T-helper 9 cell (primary cell): ENCODE measurements around the gene MPI.
"Not testable (repeated sequence)": the region's sequence is repeated elsewhere in the genome, so short reads cannot be mapped to it uniquely, and the experiment has no call there.

Source experiments
- DNase-seq: peaks from one replicate; pipeline ENCODE4 v3.0.0-alpha.2; 2020

Gene MPI

GRCh38 chr15:74892313-74892712 is 2.5 kb downstream of the MPI start:
- DNase-seq, result no peak

DNA sequence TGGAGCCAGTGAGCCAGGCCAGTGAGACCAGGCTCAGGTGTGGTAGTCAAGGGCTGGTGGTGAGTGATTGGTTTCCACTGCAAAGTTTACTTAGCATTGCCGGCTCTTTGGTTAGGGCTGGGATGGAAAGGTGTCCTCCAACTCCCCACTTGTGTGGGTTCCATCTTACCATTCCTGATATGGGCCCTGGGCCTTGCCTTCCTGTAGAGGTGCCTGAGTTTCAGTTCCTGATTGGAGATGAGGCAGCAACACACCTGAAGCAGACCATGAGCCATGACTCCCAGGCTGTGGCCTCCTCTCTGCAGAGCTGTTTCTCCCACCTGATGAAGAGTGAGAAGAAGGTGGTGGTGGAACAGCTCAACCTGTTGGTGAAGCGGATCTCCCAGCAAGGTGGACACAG is 3.1 kb downstream of the MPI start:
- no peak for DNase-seq

DNA sequence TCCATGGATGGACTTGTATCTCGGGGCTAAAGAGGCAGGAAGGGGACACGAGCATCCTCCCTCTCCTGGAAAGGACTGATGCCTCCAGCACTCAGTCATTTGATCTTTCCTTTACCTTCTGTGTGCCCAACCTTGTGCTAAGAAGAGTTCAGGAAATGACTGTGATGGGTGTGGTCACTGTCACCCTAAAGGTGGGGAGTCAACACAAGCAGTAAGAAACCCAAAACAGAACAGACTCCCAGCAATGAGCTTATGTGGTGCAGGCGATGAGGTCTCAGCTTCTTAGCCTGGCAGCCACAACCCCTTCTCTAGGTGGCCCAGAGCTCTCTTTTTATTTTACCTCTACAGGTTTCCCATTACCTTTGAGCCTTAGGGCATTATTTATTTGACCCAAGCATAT is 3.8 kb downstream of the MPI start:
- no peak for DNase-seq

- DNase-seq, result not testable (repeated sequence)
Measured at GRCh38 chr15:74894383-74894782, 4.5 kb downstream of the MPI start.

GRCh38 chr15:74895830-74896229 is 6.0 kb downstream of the MPI start:
- no peak for DNase-seq

DNA sequence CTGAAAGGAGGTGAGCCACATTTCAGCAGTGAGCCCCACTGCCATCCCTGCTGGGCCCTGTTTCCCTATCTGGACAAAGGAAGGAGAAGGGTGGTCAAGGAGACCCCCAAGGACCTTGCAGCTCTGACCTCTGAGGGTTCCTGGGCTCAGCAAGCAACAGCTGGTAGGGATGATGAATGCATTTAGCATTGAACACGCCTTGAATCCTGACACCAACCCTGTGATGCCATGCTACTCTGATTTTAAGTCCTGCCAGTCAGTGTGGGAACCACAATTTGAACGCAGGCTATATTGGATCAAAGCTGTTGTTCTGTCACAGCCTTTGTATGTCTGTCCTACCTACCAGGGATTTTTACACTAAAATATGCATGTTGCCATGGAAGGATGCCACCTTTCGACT is 6.5 kb downstream of the MPI start:
- no peak for DNase-seq

DNA sequence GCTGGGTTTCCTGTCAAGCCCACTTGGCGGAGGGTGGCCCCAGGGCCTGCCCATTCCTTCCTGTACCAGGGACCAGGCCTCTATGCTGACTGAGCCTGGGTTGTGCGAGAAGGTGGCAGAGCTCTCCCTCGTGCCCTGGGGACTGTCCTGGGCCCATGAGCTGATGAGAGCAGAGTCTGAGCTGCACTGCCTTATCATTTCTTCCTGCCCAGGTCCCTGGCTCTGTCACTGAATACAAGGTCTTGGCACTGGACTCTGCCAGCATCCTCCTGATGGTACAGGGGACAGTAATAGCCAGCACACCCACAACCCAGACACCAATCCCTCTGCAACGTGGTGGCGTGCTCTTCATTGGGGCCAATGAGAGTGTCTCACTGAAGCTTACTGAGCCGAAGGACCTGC is 7.5 kb downstream of the MPI start:
- no peak for DNase-seq

DNA sequence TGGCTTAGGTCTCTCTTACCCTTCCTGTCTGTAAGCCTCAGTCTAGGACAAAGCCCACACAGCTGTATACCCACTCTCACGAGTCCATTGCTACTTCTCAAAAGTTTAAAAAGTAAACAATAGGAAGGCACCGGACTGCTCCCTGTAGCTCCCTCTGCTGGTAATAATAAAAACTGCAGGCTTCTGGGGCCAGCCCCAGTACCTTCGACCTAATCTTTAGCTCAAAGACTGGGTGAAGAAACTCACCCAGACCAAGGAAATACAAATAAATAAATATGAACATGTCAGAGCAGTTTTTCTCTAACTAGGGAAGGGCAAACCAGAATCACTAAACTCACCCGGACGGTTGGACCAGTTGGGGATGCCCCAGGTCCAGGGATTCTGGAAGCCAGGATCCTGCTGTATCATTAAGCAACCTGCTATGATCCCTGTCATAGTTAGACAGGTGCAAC is 11.8 kb downstream of the MPI start:
- DNase-seq, result peak; percentile 45

- no peak for DNase-seq
Measured at GRCh38 chr15:74902295-74903075, 12.6 kb downstream of the MPI start.

DNA sequence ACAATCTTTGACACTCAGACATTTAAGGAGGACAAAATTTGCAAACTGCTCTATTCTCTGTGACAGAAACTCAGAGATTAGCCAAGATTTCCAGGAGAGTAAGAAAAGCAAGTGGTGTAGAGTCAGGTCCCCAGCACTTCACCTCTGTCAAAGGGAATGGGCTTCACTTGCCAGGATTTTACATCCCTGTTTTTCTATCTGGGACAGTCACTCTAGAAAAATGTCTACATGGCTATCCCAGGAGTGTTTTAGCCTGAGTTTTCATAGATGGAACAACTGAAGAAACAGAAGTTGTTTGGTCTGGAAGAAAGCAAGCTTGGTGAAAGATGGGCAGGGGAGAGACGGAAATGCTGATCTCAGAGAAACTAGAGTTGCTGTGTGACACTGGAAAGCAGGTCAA is 13.8 kb downstream of the MPI start:
- no peak for DNase-seq

DNA sequence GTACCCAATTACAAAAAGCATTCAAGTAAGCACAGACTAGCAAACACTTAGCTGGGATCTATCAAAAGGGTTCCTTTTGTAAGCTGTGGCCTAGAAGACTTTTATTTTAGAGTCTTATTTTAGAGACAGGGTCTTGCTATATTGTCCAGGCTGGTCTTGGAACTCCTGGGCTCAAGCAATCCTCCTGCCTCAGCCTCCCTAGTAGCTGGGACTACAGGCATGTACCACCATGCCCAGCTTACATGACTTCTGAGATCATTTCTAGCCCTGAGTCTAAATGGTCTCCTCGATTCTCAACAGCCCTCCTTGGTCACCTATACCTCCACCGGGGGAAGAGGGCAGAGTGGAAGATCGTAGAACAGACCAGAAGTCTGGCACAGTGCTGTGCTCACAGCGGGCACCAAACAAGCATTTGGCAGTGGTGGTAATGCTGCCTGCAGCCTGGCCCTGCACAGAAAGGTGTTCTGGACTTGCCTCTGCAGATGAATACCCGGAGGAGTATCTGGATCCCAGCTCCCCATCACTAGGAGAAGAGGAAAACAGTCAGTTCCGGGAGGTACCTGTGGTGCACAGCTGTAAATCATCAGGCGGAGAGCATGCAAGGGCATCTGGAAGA is 14.5 kb downstream of the MPI start:
- no peak for DNase-seq

- DNase-seq, result no peak
Measured at GRCh38 chr15:74906067-74906449, 16.2 kb downstream of the MPI start.

DNA sequence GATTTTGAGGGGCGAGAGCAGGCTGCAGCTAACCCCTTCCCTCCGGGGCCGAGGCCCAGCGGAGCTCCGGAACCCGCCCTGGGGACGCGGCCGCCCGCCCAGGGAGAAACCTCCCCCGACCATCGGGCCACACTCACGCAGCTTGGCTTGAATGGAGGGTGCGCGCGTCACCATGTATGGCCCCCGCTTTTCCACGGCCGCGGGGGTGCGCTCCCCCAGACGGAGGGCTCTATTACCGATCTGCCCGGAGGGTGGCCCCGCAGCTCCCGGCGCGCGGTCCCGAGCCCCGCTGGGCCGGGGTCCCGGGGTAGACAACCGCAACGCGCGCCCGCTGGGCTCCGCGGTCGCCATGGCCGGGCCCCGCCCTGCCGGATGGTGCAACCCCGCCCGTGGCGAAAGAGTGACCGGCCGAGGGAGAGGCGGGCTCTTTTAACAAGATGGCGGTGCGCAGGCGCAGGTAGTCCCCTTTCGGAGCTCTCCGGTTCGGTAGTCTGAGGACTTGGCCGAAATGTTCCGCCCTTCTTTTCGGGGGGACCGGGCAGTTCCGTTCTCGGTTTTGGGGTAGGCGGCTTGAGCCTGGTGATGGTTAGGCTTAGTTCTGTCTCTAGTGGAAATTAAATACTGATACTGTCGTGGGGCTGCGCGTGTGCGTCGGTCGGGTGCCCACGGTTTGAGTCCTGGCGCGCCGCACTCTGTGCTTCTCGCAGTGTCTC is 16.8 kb downstream of the MPI start, which contains the start of gene FAM219B:
FAM219B (minus strand) TSS at position 402 of the 713 bp plus-strand sequence; CDS start at position 351, 51 bp downstream.
- DNase-seq, result peak; percentile 54

- no peak for DNase-seq
Measured at GRCh38 chr15:74907163-74907870, 17.5 kb downstream of the MPI start.

DNA sequence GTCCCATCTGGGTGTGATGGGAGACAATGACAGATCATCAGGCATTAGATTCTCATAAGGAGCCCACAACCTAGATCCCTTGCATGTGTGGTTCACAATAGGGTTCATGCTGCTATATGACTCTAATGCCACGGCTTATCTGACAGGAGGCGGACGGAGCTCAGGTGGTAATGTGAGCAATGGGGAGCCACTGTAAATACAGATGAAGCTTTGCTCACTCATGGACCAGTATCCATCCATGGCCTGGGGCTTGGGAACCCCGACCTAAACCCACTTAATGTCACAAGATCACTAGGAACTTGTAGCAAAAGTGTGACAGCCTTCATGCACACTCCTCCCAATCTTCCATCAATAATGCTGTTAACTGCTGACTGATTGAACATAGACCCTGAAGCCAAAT is 18.8 kb downstream of the MPI start:
- DNase-seq, result no peak

- DNase-seq, result no peak
Measured at GRCh38 chr15:74913041-74913440, 23.2 kb downstream of the MPI start.

- DNase-seq, result not testable (repeated sequence)
Measured at GRCh38 chr15:74913799-74914198, 24.0 kb downstream of the MPI start.

DNA sequence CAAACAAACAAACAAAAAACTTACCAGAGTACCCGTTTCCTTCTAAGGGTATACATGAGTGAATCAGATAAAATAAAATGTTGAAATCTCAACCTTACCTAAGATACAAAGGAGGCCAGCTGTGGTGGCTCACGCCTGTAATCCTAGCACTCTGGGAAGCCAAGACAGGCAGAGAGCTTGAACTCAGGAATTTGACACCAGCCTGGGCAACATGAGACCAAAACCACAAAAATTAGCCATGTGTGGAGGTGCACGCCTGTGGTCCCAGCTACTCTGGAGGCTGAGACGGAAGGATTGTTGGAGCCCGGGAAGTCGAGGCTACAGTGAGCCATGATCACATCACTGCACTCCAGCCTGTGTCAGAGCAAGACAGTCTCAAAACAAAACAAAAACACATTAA is 27.8 kb downstream of the MPI start:
- no peak for DNase-seq

DNA sequence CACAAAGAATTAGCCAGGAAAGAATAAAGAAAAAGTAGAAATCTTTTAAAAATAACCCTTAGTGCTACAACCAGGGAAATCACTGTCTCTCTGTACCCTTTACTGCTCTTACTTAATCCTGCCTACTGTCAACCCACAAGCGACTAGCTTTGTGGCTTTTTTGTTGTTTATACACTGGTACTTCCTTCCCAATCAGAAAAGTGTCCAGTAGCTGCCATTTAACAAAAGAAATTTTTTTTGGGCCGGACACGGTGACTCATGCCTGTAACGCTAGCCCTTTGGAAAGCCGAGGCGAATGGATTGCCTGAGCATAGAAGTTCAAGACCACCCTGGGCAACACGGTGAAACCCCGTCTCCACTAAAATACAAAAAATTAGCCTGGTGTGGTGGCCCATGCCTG is 30.6 kb downstream of the MPI start:
- no peak for DNase-seq

DNA sequence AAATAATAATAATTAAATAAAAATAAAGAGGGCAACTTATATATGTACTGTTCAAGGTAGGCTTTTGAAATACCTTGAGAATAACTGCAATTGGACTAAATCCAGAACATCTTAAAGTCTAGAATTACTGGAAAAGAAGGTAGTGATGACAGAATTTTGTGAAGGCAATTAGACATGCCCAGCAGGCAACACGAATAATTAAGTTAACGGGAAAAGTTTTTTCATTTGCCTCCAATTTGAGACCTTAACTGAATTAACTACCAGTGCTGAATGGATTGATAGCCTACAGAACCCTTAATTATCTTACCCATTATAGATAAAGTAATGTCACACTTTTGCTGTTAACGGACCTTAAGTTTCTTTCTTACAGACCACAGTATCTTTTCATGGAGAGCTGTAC is 34.7 kb downstream of the MPI start:
- DNase-seq, result no peak

DNA sequence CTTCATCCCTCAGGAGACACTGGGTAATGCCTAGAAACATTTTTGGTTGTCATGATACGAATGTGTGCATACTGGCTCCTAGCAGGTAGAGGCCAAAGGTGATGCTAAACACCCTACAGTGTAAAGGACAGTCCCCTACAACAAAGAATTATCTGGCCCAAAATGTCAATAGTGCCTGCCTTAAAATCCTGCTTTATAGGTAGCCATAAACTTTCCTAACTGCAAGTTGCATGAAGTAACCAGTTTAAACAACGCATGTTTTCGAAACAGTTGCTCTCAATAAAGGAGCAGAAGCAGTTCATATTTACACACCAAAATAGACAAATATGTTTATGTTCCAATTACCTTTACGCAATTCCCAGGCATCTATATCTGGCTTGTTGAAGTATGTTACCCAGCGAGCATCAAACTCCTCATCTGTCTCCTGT is 38.9 kb downstream of the MPI start:
- no peak for DNase-seq

DNA sequence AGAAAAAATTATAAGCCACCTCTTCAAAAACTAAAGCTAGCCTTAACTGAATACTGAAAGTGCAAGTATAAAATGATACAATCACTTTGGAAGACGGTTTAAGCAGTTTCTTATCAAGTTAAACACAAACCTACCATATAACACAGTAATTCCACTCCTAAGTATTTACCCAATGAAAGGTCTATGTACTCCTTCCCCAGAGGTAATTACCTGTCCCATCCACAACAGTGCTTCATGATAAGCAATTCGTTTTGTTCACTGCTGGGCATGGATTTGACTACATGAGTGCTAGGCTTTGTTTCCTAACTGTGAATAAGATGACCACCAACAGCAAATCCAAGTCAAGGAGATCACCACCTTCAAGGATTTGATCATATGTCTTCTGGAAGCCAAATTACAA is 43.7 kb downstream of the MPI start:
- no peak for DNase-seq

- not testable (repeated sequence) for DNase-seq
Measured at GRCh38 chr15:74935193-74935592, 45.4 kb downstream of the MPI start.
